ENCODE results near the gene ERCC4. TPM values are rescaled to one million over a fixed set of nuclear protein-coding genes. Genes with fewer than 3 reads are reported as not detected.
A peak's percentile ranks its signal among the peaks of the same experiment; 100 is the strongest.
"Not testable (repeated sequence)": the region's sequence is repeated elsewhere in the genome, so short reads cannot be mapped to it uniquely, and the experiment has no call there.

The ERCC4 gene
- polyA plus RNA-seq, 3 donors from 2014 or later = 17.1 to 25.2 (median 21.8) TPM

DNA sequence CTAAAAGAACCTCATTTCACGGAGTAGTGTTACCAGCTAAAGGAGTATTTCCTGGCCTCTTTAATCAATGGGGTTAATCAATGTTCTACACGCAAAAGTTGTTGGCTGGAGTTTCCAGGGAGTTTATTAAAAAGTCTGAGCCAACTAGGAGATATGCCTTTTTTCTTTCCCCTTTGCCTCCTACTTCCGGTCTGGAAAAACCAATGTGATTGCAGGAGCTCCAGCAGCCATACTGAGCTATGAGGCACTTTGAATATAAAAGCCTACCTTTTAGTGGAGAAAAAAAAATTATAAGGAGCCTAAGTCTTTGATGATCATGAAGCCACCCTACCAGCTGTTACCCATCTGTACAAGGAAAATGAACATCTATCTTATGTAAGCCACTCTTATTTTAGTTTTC lies 17.9 kb upstream of the ERCC4 start:
- H3K4me1 Mint-ChIP-seq = peaks cover 4 to 6% of the 10 kb centered on the region in 2 donors
- H3K27me3 Mint-ChIP-seq (ENCODE audit: low read depth in 3 of 3) = peaks cover 3 to 14% (median 9%) of the 10 kb centered on the region in 3 donors
- peaks cover 0 to 4% (median 0%) of the 10 kb centered on the region in 6 donors for H3K9me3 Mint-ChIP-seq
- no peak for DNase-seq
- no peaks in the 10 kb centered on the region for H3K36me3 Mint-ChIP-seq
- no peak overlapping the region for H3K27ac Mint-ChIP-seq
- no peak overlapping the region for H3K4me3 Mint-ChIP-seq

DNA sequence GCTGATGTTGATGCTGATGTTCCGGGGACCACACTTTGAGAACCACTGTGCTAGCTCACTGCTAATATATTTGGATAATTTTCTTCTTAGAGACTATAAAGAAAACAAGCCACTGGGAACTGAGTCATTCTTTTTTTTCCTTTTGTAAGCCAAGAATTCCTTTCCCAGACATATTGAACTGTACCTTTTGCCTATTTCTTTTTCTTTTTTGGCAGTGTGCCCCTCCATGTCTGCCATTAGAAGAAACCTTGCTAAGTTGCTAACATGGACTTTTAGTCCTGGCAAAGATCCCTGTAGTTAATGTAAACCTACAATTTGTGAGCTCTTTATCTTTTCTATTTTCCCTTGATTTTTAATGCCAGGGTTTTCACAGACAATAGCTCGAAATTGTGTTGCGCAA lies 17.3 kb upstream of the ERCC4 start:
- no peak for DNase-seq
- H3K27me3 Mint-ChIP-seq (ENCODE audit: low read depth in 3 of 3) = peaks cover 3 to 16% (median 15%) of the 10 kb centered on the region in 3 donors
- H3K36me3 Mint-ChIP-seq = no peaks in the 10 kb centered on the region
- H3K27ac Mint-ChIP-seq = no peak overlapping the region
- H3K9me3 Mint-ChIP-seq = peaks cover 0 to 4% (median 0%) of the 10 kb centered on the region in 6 donors
- no peak overlapping the region for H3K4me3 Mint-ChIP-seq
- H3K4me1 Mint-ChIP-seq = peaks cover 4 to 6% of the 10 kb centered on the region in 2 donors

DNA sequence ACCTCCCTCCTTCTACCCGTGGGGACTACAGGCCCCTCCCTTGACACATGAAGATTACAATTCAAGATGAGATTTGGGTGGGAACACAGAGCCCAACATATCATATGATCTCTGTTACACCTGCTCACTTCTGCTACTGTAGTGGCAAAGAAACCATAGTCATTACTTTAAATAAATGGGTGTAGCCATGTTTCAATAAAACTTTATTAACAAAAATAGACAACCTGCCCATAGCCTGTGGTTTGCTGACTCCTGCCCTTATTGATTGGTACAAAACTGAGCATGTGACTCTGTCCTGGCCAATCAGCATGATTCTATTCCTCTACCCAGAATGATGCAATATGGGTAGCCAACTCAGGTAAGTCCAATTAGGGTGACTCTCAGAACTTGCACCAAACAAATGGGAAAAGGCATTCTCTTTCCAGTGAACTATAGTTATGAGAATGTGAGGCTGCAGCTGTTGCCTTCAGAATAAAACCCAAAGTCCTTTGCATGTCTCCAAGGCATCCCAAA lies 15.7 kb upstream of the ERCC4 start:
- no peak for DNase-seq
- H3K9me3 Mint-ChIP-seq = peaks cover 0 to 4% (median 0%) of the 10 kb centered on the region in 6 donors
- H3K36me3 Mint-ChIP-seq = no peaks in the 10 kb centered on the region
- H3K27ac Mint-ChIP-seq = no peak overlapping the region
- peaks cover 4 to 6% of the 10 kb centered on the region in 2 donors for H3K4me1 Mint-ChIP-seq
- no peak overlapping the region for H3K4me3 Mint-ChIP-seq
- H3K27me3 Mint-ChIP-seq (ENCODE audit: low read depth in 3 of 3) = peaks cover 3 to 19% (median 18%) of the 10 kb centered on the region in 3 donors

DNA sequence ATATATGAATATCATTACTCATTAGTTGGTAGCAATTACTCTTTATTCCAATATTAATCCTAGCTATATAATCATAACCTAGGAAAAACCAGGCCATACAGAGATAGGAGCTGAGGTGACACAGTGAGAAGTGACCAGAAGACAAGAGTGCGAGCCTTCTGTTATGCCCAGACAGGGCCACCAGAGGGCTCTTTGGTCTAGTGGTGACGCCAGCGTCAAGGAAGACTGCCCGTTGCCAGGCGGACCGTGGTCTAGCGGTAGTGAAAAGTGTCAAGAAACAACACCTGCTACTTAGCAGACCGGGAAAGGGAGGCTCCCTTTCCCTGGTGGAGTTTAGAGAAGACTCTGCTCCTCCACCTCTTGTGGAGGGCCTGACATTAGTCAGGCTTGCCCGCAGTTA lies 15.1 kb upstream of the ERCC4 start:
- H3K4me3 Mint-ChIP-seq, H3K9me3 Mint-ChIP-seq, H3K27ac Mint-ChIP-seq, DNase-seq, H3K36me3 Mint-ChIP-seq, H3K4me1 Mint-ChIP-seq: not testable (repeated sequence)
- H3K27me3 Mint-ChIP-seq (ENCODE audit: low read depth in 3 of 3) = peaks cover 3 to 21% (median 18%) of the 10 kb centered on the region in 3 donors

DNA sequence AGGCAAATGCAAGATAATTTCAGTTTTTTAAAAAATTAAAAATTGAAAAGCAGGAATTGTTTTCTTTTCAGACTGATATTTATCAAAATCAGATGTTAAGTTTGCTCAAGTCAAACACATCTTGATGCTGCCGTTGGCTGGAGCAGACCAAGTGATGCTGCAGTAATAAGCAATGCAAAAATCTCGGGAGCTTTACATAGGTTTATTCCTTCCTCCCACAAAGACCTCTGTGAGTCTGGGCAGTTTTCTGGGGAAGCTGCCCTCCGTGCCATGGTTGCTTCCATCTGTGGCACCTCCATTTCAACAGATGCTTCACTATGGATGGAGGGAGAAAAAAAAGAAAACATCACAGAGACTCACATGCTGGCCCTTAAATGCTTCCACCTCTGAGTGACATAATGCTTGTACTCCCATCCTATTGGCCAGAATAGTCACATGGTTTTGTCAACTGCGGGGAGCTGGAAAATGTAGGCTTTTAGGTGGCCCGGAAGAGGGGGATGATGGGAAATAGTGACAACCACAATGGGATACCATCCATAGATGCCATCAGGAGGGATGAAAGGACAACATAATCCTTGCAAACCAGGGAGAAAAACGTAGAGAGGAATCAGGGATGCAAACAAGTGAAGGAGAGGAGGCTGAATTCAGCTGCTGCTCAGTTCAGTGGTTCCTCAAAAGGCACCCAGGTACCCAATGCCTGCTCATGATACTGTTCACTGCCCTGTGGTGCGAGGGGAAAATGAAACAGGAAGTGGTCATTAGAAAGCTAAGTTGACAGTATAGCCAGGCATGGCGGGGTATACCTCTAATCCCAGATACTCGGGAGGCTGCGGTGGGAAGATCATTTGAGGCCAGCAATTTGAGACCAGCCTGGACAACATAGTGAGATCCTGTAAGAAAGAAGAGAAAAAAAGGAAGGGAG lies 13.5 kb upstream of the ERCC4 start:
- peaks cover 3 to 22% (median 18%) of the 10 kb centered on the region in 3 donors for H3K27me3 Mint-ChIP-seq (ENCODE audit: low read depth in 3 of 3)
- DNase-seq = no peak
- peaks cover 0 to 4% (median 0%) of the 10 kb centered on the region in 6 donors for H3K9me3 Mint-ChIP-seq
- no peak overlapping the region for H3K27ac Mint-ChIP-seq
- H3K4me1 Mint-ChIP-seq = peaks cover 4 to 6% of the 10 kb centered on the region in 2 donors
- H3K4me3 Mint-ChIP-seq = peak overlapping the region in 1 of 5 donors; percentile 0
- H3K36me3 Mint-ChIP-seq = no peaks in the 10 kb centered on the region

DNA sequence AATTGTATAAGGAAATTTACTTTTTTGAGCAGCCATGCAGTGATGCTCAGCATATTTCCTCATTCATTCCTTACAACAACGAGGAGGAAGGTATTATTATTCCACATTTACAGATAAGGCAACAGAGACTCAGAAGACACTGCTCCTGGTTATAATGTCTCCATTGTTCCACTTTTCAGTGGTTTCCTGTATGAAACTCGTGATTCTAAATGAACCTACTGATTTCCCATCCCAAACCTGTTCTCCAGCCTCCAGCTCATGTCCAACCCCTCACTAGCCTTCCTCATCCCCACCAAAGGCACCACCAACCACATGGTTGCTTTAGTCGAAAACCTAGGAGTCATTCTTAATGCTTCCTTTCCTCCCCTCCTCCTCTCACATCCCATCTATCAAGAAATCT lies 12.5 kb upstream of the ERCC4 start:
- Mint-ChIP-seq H3K9me3 (peaks cover 0 to 4% (median 0%) of the 10 kb centered on the region in 6 donors), H3K4me3 (no peak overlapping the region), H3K27ac (no peak overlapping the region), H3K4me1 (peaks cover 4 to 6% of the 10 kb centered on the region in 2 donors), H3K27me3 (ENCODE audit: low read depth in 3 of 3) (peaks cover 3 to 19% (median 14%) of the 10 kb centered on the region in 3 donors), H3K36me3 (no peaks in the 10 kb centered on the region)
- no peak for DNase-seq

DNA sequence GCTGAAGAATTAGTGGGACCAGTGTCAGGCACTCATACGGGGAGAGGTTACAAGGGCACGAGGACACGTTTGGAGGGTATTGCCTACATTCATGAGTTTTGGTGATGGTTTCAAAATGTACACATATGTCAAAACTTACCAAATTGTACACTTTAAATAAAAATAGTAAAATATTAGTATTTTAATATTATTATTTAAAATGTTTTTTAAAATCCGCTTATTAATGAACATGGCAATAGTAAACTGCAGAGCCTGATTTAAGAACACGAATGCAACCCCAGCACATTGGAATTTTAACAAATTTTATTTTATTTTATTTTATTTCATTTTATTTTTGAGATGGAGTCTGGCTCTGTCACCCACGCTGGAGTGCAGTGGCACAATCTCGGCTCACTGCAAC lies 10.9 kb upstream of the ERCC4 start:
- Mint-ChIP-seq H3K4me1 (peaks cover 4 to 6% of the 10 kb centered on the region in 2 donors), H3K4me3 (no peak overlapping the region), H3K27me3 (ENCODE audit: low read depth in 3 of 3) (peaks cover 2 to 17% (median 14%) of the 10 kb centered on the region in 3 donors)

DNA sequence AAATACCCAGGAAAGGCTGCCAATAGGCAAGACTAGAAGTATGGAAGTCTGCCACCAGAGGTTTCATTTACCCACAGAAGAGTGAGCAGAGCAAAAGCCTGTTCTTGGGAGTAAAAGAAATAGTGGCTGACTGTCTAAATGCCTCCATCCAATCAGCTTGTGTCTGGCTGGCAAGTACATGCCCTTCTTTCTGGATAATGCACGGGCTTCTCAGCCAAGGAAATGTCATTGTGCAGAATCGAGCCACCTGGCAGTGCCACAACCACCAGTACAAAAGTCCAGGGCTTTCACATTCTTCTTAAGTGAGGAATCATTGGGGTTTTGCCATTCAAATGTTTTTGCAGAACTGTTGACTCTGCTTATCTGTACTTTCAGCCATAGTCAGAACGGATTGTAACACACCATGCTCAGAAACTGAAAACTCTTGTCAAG lies 10.1 kb upstream of the ERCC4 start:
- Mint-ChIP-seq H3K4me1 (peaks cover 4 to 6% of the 10 kb centered on the region in 2 donors), H3K27ac (no peak overlapping the region), H3K27me3 (ENCODE audit: low read depth in 3 of 3) (peaks cover 2 to 17% (median 12%) of the 10 kb centered on the region in 3 donors), H3K36me3 (no peaks in the 10 kb centered on the region), H3K4me3 (no peak overlapping the region), H3K9me3 (no peaks in the 10 kb centered on the region)
- no peak for DNase-seq

More for the DNA sequence above, 10.9 kb upstream of the ERCC4 start:
- no peak for DNase-seq
- Mint-ChIP-seq H3K36me3 (no peaks in the 10 kb centered on the region), H3K9me3 (no peaks in the 10 kb centered on the region), H3K27ac (no peak overlapping the region)

DNA sequence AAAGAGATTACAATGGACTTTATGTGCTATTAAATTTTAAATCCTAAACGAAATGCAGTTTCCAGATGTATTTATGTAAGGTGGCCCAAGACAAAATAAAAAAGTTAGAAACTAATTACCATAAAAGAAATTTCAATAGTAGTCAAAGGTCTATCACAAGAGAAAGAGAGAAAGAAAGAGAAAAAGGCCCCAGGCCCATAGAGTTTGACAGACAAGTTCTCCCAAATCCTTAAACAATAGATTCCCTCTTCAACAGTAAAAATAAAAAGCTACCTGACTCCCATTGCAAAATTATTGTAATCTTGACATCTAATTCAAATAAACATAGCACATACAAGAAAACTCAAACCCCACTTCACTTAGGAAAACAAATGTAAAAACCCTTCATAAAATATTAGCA lies 8.6 kb upstream of the ERCC4 start:
- Mint-ChIP-seq H3K36me3 (no peaks in the 10 kb centered on the region), H3K9me3 (no peaks in the 10 kb centered on the region), H3K27ac (no peak overlapping the region), H3K4me3 (no peak overlapping the region), H3K27me3 (ENCODE audit: low read depth in 3 of 3) (peaks cover 3 to 15% (median 12%) of the 10 kb centered on the region in 3 donors), H3K4me1 (peaks cover 4 to 6% of the 10 kb centered on the region in 2 donors)
- DNase-seq = no peak

DNA sequence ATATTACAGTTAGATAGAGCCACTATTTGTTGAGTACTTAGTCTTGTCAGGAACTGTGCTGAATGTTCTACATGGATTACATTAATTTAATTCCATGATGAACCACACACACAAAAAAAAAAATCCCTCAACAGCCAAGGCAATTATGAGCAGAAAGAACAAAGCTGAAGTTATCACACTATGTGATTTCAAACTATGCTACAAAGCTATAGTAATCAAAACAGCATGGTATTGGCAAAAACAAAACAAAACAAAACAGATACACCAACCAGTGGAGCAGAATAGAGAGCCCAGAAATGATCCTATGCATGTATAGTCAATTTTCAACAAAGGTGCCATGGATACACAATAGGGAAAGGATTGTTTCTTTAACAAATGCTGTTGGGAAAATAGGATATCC lies 8.1 kb upstream of the ERCC4 start:
- Mint-ChIP-seq H3K9me3 (no peaks in the 10 kb centered on the region), H3K27ac (no peak overlapping the region), H3K27me3 (ENCODE audit: low read depth in 3 of 3) (peaks cover 1 to 12% (median 10%) of the 10 kb centered on the region in 3 donors), H3K4me3 (no peak overlapping the region), H3K36me3 (no peaks in the 10 kb centered on the region), H3K4me1 (peaks cover under 1% of the 10 kb centered on the region in 2 donors)
- DNase-seq = no peak

DNA sequence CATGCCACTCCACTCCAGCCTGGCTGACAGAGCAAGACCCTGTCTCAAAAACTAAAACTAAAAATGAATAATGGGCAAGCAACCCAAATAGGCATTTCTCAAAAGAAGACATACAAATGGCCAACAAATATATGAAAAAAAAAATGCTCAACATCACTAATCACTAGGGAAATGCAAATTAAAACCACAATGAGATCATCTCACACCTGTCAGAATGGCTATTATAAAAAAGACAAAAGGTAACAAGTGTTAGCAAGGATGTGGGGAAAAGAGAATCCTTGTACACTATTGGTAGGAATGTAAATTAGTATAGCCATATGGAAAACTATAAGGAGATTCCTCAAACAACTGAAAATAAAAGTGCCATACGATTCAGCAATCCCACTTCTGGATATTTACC lies 7.1 kb upstream of the ERCC4 start:
- DNase-seq = no peak
- Mint-ChIP-seq H3K27me3 (ENCODE audit: low read depth in 3 of 3) (peaks cover 1 to 9% (median 2%) of the 10 kb centered on the region in 3 donors), H3K9me3 (no peaks in the 10 kb centered on the region), H3K4me1 (no peaks in the 10 kb centered on the region), H3K27ac (no peak overlapping the region), H3K4me3 (no peak overlapping the region), H3K36me3 (no peaks in the 10 kb centered on the region)

DNA sequence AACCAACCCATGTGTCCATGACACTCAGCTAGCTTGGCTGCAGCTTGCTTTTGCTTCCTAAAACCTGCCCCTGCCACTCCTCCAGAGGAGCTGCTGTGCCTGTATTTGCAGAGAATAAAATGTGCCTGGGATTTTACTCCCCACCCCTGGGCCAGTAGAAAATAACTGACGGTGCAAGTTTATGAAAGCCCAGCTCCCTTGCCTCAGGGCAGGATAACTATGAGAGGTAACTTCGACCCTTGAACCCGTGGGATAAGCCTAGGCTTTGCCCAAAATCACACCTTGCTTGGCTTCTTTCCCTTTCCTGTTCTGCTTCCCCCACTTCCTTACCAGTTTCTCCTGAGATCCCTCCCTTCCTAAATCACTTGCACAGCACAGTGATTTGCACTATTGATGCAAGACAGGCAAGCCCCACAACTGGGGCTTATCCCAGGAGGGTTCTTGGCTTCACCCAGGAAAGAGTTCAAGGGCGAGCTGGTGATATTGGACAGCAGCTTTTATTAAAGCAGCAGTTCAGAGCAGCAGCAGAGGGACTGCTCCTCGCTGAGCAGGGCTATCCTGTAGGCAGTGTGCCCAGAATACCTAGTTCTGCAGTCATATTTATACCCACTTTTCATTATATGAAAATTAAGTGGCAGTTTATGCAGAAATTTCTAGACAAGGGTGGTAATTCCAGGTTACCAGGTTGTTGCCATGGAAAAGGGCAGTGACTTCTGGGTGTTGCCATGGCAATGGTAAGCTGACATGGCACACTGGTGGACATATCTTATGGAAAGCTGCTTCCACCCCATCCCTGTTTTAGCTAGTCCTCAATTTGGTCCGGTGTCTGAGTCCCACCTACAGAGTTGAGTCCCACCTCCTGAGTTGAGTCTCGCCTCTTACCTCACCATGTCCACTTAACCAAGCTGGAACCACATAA lies 6.3 kb upstream of the ERCC4 start:
- DNase-seq = no peak
- no peak overlapping the region for H3K27ac Mint-ChIP-seq
- no peak overlapping the region for H3K4me3 Mint-ChIP-seq
- H3K4me1 Mint-ChIP-seq = peaks cover 0 to 3% of the 10 kb centered on the region in 2 donors
- H3K9me3 Mint-ChIP-seq = no peaks in the 10 kb centered on the region
- H3K27me3 Mint-ChIP-seq (ENCODE audit: low read depth in 3 of 3) = peaks cover 2 to 9% (median 3%) of the 10 kb centered on the region in 3 donors
- H3K36me3 Mint-ChIP-seq = no peaks in the 10 kb centered on the region

DNA sequence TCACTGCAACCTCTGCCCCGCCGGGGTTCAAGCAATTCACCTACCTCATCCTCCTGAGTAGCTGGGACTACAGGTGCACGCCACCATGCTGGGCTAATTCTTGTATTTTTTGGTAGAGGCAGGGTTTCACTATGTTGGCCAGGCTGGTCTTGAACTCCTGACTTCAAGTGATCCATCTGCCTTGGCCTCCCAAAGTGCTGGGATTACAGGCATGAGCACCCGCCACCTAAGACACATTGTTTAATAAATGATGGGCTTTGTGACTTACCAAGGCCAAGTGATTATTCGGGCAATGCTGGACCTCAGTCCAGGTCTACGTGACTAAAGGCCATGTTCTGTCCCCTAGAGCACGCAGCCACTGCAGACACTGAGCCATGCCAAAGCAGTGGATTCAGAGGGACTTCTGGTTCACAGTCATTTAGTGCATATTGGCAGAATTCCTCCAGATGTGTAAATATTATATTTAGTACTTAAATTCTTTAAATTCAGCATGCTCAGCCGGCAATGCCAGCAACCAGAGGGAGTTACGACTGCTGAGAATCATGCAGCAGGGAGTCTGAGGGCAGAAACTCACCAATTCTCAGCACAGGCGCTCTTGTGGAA lies 4.8 kb upstream of the ERCC4 start:
- H3K36me3 Mint-ChIP-seq = no peaks in the 10 kb centered on the region
- no peak overlapping the region for H3K4me3 Mint-ChIP-seq
- no peak for DNase-seq
- H3K4me1 Mint-ChIP-seq = peaks cover 7 to 16% of the 10 kb centered on the region in 2 donors
- no peak overlapping the region for H3K27ac Mint-ChIP-seq
- H3K9me3 Mint-ChIP-seq = no peaks in the 10 kb centered on the region
- H3K27me3 Mint-ChIP-seq (ENCODE audit: low read depth in 3 of 3) = peaks cover 0 to 5% (median 3%) of the 10 kb centered on the region in 3 donors
